ENCODE results near the gene LSM14A. TPM values are rescaled to one million over a fixed set of nuclear protein-coding genes. Genes with fewer than 3 reads are reported as not detected.

Gene LSM14A
- total and polyA plus RNA-seq, 9 of the 15 experiments (the other 6 are each of a cell fraction or from before 2014, with no cell fraction given), result 19.5 to 150 (median 95.1) TPM

DNA sequence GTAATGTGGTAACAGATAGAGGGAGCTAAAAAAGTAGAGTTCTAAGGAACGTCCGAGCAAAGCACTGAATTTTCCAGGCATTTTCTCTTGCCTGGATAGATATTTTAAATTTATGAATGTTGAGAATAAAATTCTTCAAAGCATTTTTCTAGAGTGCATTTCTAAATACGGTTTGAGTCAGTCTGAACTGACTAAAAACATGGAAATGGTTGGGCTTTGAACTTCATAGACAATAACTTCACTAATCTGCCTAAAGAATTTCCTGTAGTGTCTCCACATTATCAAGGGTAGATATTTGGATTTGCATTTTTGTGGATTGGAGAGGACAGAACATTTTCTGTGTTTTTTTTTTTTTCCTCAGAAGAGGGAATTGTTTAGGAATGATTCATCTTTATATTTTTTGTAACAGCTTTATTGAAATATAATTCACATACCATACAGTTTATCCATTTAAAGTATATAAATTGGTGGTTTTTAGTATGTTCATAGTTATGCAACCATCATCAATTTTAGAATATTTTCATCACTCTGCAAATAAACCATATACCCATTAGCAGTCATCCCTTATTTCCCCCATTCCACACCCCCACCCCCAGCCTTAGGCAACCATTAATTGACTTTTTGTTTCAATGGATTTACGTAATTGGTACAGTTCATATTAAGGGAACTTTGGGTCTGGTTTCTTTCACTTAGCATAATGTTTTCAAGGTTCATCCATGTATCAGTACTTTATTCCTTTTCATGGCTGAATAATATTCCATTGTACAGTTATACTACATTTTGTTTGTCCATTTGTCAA is 102.7 kb downstream of the LSM14A start (continued):
- no peak for TF ChIP-seq ZNF518B (CRISPR knock-in tag; IDR thresholded peaks at IDR 0.05)
- peak; percentile 52 for TF ChIP-seq ZNF316 (IDR thresholded peaks at IDR 0.05)
- no peak for TF ChIP-seq BRCA1 (IDR thresholded peaks at IDR 0.05)
- no peak for TF ChIP-seq BRCA1 (CRISPR knock-in tag; IDR thresholded peaks at IDR 0.05)
- no peak for TF ChIP-seq CEBPZ (IDR thresholded peaks at IDR 0.05; ENCODE audit: borderline replicate concordance, low read depth, low read length)
- TF ChIP-seq, protein P1, sequence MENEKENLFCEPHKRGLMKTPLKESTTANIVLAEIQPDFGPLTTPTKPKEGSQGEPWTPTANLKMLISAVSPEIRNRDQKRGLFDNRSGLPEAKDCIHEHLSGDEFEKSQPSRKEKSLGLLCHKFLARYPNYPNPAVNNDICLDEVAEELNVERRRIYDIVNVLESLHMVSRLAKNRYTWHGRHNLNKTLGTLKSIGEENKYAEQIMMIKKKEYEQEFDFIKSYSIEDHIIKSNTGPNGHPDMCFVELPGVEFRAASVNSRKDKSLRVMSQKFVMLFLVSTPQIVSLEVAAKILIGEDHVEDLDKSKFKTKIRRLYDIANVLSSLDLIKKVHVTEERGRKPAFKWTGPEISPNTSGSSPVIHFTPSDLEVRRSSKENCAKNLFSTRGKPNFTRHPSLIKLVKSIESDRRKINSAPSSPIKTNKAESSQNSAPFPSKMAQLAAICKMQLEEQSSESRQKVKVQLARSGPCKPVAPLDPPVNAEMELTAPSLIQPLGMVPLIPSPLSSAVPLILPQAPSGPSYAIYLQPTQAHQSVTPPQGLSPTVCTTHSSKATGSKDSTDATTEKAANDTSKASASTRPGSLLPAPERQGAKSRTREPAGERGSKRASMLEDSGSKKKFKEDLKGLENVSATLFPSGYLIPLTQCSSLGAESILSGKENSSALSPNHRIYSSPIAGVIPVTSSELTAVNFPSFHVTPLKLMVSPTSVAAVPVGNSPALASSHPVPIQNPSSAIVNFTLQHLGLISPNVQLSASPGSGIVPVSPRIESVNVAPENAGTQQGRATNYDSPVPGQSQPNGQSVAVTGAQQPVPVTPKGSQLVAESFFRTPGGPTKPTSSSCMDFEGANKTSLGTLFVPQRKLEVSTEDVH (IDR thresholded peaks at IDR 0.05; ENCODE audit: low read depth, partially characterized antibody), result no peak
- TF ChIP-seq RBM25 (IDR thresholded peaks at IDR 0.05; ENCODE audit: low read depth, low read length, severe bottlenecking), result peak; percentile 45
- TF ChIP-seq KDM5B (IDR thresholded peaks at IDR 0.05; ENCODE audit: insufficient replicate concordance, low read depth, low read length), result no peak
- TF ChIP-seq MAFF (IDR thresholded peaks at IDR 0.05; ENCODE audit: low read length), result no peak
- no peak for TF ChIP-seq NUFIP1 (IDR thresholded peaks at IDR 0.05; ENCODE audit: partially characterized antibody)
- no peak for TF ChIP-seq KAT2B (IDR thresholded peaks at IDR 0.05; ENCODE audit: low read depth, low read length)
- TF ChIP-seq CHD2 (IDR thresholded peaks at IDR 0.05; ENCODE audit: low read depth, low read length), result no peak
- TF ChIP-seq PTTG1 (tag; IDR thresholded peaks at IDR 0.05; ENCODE audit: low read depth), result no peak
- TF ChIP-seq KLF13 (tag; IDR thresholded peaks at IDR 0.05; ENCODE audit: borderline replicate concordance, low read depth), result no peak
- no peak for TF ChIP-seq TCF7 (IDR thresholded peaks at IDR 0.05; ENCODE audit: borderline replicate concordance)
- no peak for TF ChIP-seq NCOA4 (IDR thresholded peaks at IDR 0.05; ENCODE audit: partially characterized antibody)
- no peak for TF ChIP-seq TAF15 (IDR thresholded peaks at IDR 0.05; ENCODE audit: low read depth, low read length)
- TF ChIP-seq TEAD4 (IDR thresholded peaks at IDR 0.05; ENCODE audit: low read length), result no peak
- no peak for TF ChIP-seq TEAD4 (CRISPR knock-in tag; IDR thresholded peaks at IDR 0.05; ENCODE audit: borderline replicate concordance)

All from K562 (cell line).